ENCODE results near the gene NFIB. TPM values are rescaled to one million over a fixed set of nuclear protein-coding genes. Genes with fewer than 3 reads are reported as not detected.

The NFIB gene
- total and polyA plus RNA-seq, 10 of the 15 experiments (the other 5 are each of a cell fraction or from before 2014, with no cell fraction given), result under 0.01 to 0.19 (median 0.05) TPM; not detected in 3

- Histone ChIP-seq H3K9me3 (replicated peaks; ENCODE audit: control insufficient read depth, insufficient read depth, low read length) (no peaks in the 10 kb centered on the region), H3K4me3 (no peak overlapping the region), H3K4me2 (ENCODE audit: control insufficient read depth, insufficient read depth) (no peak overlapping the region), H2AFZ (ENCODE audit: control insufficient read depth, low read depth, low read length) (no peak overlapping the region), H3K36me3 (ENCODE audit: control insufficient read depth in 2 of 2, insufficient read depth in 2 of 2, low read length in 1 of 2) (no peaks in the 10 kb centered on the region), H4K20me1 (ENCODE audit: control insufficient read depth, insufficient read depth) (no peaks in the 10 kb centered on the region), H3K9ac (ENCODE audit: control insufficient read depth, insufficient read depth, low read length) (no peak overlapping the region), H3K4me1 (ENCODE audit: control insufficient read depth, insufficient read depth, low read length) (no peaks in the 10 kb centered on the region), H3K27ac (ENCODE audit: control insufficient read depth, insufficient read depth) (no peak overlapping the region), H3K79me2 (ENCODE audit: control insufficient read depth, insufficient read depth, low read length) (no peaks in the 10 kb centered on the region), H3K27me3 (replicated peaks in 1 of 2; ENCODE audit: control insufficient read depth in 2 of 2, insufficient read depth in 2 of 2, low read length in 1 of 2) (no peaks in the 10 kb centered on the region; a peak in 2 of 4 replicates)
- FAIRE-seq, result no peak
- TF ChIP-seq E2F8 (IDR thresholded peaks at IDR 0.05; ENCODE audit: low read depth, partially characterized antibody) (no peak), ZNF622 (IDR thresholded peaks at IDR 0.05) (no peak), IRF5 (IDR thresholded peaks at IDR 0.05; ENCODE audit: borderline replicate concordance) (no peak), CHD1 (IDR thresholded peaks at IDR 0.05; ENCODE audit: low read depth, low read length) (no peak), FOXM1 (IDR thresholded peaks at IDR 0.05; ENCODE audit: low read depth, low read length) (no peak)
- ChIA-PET SMC1A (ENCODE audit: uncharacterized antibody, unreplicated experiment) (no interaction called here), CTCF (interaction anchor here (1.4 kb wide), 1 partner anchor 9 kb away, joined by 3 read pairs; no protein-coding TSS in a partner anchor), POLR2A (no interaction called here), RAD21 (ENCODE audit: unreplicated experiment) (no interaction called here)
- BruUV-seq (replicated peaks), result no TSS peak
- in situ Hi-C loops (cut with MboI), result no loop called here
- no peak for ATAC-seq
- 0% methylated on average over 1 of the region's 1 CpG for WGBS (ENCODE audit: insufficient coverage, insufficient replicate concordance, low lambda C conversion rate, missing lambda C conversion rate)
- intact Hi-C loops (cut with micrococcal nuclease; ENCODE audit: unreplicated experiment), result no loop called here
- DNase-seq (ENCODE audit: low read depth, low spot score), result no peak
Observed at GRCh38 chr9:14246951-14247350, 67.0 kb downstream of the NFIB start.

All from GM12878 (cell line).